Stimulated activated CD8-positive, alpha-beta memory T cell treated with anti-CD3 and anti-CD28 coated beads, Interleukin-2, amount 100 ng/mL, for 48 hours (primary cell): ENCODE results near the gene CNIH4.
"Not testable (repeated sequence)": the region's sequence is repeated elsewhere in the genome, so short reads cannot be mapped to it uniquely, and the experiment has no call there.

Source experiments
- DNase-seq, 2 donors: peaks; one replicate each; pipeline ENCODE4 v3.0.0-alpha.2; 2020; ENCODE audit warnings: low read depth in 2 of 2

CNIH4 gene

GRCh38 chr1:224356685-224357625 is at the start of gene CNIH4:
TSS of gene CNIH4 (plus strand) at chr1:224356879. CDS start at chr1:224356925, 46 bp downstream.
- peak; percentile 83 to 86 for DNase-seq

GRCh38 chr1:224308064-224308463 is 48.6 kb upstream of the CNIH4 start:
- DNase-seq, result no peak

- DNase-seq, result not testable (repeated sequence)
Observed at GRCh38 chr1:224311503-224311902, 45.2 kb upstream of the CNIH4 start.

- no peak for DNase-seq
Observed at GRCh38 chr1:224312025-224312424, 44.7 kb upstream of the CNIH4 start.

GRCh38 chr1:224317383-224318045 is 39.2 kb upstream of the CNIH4 start:
- DNase-seq, result no peak

- no peak for DNase-seq
Observed at GRCh38 chr1:224321706-224322105, 35.0 kb upstream of the CNIH4 start.

- no peak for DNase-seq
Observed at GRCh38 chr1:224325959-224326358, 30.7 kb upstream of the CNIH4 start.

GRCh38 chr1:224328644-224329043 is 28.0 kb upstream of the CNIH4 start:
- DNase-seq, result no peak

- DNase-seq, result no peak
Observed at GRCh38 chr1:224329484-224329841, 27.2 kb upstream of the CNIH4 start.

GRCh38 chr1:224329842-224330753 is 26.6 kb upstream of the CNIH4 start, which contains the start of gene NVL:
TSS of gene NVL (minus strand) at chr1:224330172. CDS start at chr1:224330127, 45 bp downstream.
- DNase-seq, result peak; percentile 55 to 69

GRCh38 chr1:224331326-224331725 is 25.4 kb upstream of the CNIH4 start:
- no peak for DNase-seq

GRCh38 chr1:224331824-224332223 is 24.9 kb upstream of the CNIH4 start:
- no peak for DNase-seq

- no peak for DNase-seq
Observed at GRCh38 chr1:224333309-224333926, 23.3 kb upstream of the CNIH4 start.

GRCh38 chr1:224333939-224334786 is 22.5 kb upstream of the CNIH4 start:
- DNase-seq, result no peak

GRCh38 chr1:224338150-224338838 is 18.4 kb upstream of the CNIH4 start:
- no peak for DNase-seq

- DNase-seq, result no peak
Observed at GRCh38 chr1:224339442-224340033, 17.1 kb upstream of the CNIH4 start.

- not testable (repeated sequence) for DNase-seq
Observed at GRCh38 chr1:224340453-224341384, 16.0 kb upstream of the CNIH4 start.

- DNase-seq, result no peak
Observed at GRCh38 chr1:224343679-224344078, 13.0 kb upstream of the CNIH4 start.
